Fibroblast of peridontal ligament (primary cell): ENCODE measurements around the gene LCE3E.

Source experiments
- DNase-seq: peaks from one replicate; pipeline ENCODE4 v3.0.0-alpha.2; 2010; ENCODE audit errors: extremely low read depth

LCE3E gene

DNA sequence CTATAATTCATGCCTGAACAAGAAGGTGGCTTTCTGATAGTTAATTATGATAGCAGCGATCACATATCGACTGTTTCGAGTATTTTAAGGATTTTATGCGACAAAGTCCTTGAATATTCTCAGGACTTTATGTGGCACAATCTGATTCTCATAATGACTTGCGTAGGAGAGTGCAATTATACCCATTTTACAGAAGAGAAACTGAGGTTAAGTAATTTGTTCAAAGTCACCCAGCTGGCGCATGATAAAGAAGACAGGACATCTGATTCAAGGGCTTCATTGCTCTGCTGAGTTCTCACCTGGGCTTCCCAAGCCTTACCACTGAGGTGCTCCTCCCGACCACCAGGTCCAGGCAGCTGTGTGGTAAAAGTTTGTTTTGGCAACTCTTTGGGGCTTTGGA, 50.5 kb downstream of the LCE3E start:
- DNase-seq = no peak
